HG03066 (cell line): ENCODE results near the gene AKAP7.
A peak's percentile ranks its signal among the peaks of the same experiment; 100 is the strongest.

ENCODE experiments used
- ATAC-seq: cut with Tn5 transposase; IDR thresholded peaks from one replicate; pipeline ENCODE4 v1.9.1; 2021; ENCODE audit warnings: low read depth; ENCODE audit not compliant: unreplicated experiment

Gene AKAP7

GRCh38 chr6:131132360-131132759 lies 2.9 kb upstream of the AKAP7 start:
- no peak for ATAC-seq

GRCh38 chr6:131134220-131134979 lies 867 bp upstream of the AKAP7 start:
- ATAC-seq: no peak

GRCh38 chr6:131134980-131135243 lies 355 bp upstream of the AKAP7 start:
- no peak for ATAC-seq

DNA sequence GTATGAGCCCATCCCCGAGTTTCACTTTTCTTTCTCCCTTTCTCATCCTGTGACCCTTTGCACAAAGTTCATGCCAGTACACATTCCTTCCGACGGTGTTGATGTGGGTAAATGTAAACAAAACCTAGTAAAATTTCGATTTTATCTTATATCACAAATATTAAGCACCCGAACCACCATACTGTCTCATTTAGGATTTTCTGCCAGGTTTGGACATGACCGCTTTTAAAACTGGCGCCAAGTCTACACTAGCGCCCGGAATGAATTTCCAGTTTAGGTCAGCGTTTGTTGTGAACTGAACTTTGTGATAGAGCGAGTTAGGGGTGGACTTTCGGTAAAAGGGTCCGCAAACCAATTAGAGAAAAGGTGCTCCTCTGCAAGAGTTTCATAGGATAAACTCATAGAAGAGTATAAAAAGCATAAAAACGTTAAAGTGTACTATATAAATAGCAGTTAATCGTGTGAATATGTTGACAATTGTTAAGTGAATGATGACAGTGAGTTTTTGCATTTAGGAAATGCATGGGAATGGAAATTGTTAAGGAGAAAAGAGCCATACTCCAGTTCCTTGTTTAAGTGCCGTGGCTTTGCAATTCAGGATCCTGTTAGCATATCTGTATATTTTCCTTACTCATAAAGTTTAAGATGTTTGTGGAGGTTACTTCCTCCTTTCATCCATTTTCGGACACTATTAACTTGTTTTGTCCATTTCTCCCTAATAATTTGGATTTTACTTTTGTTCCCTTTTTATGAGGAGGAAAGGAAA lies 937 bp downstream of the AKAP7 start:
- no peak for ATAC-seq

DNA sequence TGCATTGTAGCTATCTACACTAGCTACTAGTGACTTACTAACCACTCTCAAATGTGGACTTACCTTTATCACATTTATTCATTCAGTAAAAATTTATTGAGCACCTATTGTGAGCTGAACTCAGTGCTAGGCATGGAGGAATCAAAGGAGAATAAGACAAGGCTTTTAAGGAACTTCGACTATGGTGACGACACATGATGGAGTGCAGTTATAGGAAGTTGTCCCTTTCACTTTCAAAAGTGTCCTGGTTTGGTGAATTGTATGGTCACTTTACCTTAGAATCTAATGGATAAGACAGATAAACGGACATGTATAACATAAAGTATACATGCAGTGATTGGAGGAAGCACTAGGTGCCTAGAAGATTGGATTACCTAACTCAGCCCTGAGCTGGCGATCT lies 4.3 kb downstream of the AKAP7 start:
- no peak for ATAC-seq

DNA sequence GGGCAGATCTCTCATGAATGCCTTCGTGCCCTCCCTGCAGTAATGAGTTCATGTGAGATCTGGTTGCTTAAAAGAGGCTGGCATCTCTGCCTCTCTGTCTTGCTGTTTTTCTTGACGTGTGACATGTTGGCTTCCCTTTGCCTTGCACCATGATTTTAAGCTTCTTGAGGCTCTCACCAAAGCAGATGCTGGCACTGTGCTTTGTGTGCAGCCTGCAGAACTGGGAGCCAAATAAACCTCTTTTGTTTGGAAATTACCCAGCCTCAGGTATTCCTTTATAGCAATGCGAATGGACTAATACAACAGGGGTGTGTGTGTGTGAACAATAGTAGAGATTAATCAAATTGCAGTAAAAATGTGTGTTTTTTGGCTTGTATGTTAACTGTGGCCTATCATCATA lies 8.1 kb downstream of the AKAP7 start:
- no peak for ATAC-seq

- no peak for ATAC-seq
Measured at GRCh38 chr6:131146865-131147264, 11.6 kb downstream of the AKAP7 start.

- ATAC-seq: no peak
Measured at GRCh38 chr6:131156411-131156810, 21.1 kb downstream of the AKAP7 start.

GRCh38 chr6:131159578-131159977 lies 24.3 kb downstream of the AKAP7 start:
- no peak for ATAC-seq

- no peak for ATAC-seq
Measured at GRCh38 chr6:131160254-131160758, 25.0 kb downstream of the AKAP7 start.

DNA sequence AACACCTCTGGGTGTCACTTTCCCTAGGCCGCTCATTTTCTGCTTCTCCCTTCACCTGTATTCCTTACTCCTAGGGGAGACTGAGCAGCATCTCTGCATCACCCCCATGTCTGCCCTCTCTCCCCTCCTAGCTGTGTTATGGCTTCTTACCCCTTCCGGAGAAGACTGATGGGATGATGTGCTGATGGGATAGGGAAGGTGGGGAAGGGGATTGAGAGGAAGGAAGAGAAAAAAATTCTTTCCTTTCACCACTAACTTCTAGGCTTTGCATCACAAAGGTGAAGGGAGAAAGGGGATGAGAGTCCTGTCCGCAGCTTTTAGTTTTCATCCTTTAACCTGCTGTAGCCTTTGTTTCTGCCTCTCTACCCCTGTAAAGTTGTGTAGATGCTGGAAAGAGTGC lies 26.7 kb downstream of the AKAP7 start:
- no peak for ATAC-seq

- no peak for ATAC-seq
Measured at GRCh38 chr6:131163886-131164285, 28.6 kb downstream of the AKAP7 start.

DNA sequence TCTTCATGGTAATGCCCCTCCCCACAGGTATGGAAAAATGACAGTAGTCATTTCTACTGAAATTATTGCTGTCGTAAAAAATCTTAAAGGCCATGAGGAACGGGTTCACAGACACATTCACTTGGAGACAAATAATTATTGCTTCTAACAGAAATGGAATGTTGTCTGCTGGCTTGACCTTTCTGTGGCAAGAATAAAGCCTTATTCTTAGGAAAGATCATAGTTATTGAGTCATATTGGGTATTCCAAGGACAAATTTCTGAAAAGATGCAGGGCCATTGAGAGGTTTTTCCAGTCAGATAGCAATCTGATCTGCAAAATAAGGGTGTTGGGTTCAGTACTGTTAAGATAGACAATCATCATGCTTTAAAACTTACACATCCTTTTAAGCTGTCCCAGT lies 29.2 kb downstream of the AKAP7 start:
- no peak for ATAC-seq

DNA sequence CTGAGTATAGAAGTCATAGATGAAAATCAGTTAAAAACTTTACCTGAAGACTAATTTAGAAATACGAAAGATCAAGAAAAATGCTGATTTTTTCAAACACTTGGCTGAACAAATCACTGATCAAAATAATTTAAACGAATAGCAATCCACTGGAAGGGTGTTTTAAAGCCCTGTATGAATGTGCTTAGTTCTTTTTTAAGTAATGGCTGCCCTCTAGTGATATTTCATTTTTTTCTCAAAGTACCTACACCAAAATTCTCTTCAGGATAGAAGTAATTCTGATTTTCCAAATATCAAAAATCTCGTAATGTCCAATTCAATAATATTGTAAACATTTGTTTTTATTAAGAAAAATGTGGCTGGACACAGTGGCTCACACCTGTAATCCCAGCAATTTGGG lies 32.5 kb downstream of the AKAP7 start:
- ATAC-seq: no peak

DNA sequence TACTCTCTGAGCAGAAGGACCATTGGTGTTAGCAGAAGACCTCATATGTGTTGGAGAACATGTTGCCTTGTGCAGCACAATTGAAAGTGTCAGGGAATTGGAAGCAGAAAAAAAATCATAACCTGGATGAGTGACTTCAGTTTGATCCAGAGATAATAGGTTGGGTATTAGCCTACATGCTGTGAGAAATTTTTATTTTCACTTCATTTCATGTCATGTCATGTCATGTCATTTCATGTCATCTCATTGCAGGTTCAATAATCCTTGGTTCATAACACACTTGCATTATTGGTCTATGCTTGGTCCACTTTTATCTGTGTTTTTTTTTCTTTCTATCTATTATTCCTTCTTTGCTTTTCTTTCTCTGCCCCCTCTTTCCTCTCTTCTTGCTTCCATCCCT lies 34.3 kb downstream of the AKAP7 start:
- no peak for ATAC-seq

GRCh38 chr6:131172222-131172621 lies 37.0 kb downstream of the AKAP7 start:
- ATAC-seq: no peak

DNA sequence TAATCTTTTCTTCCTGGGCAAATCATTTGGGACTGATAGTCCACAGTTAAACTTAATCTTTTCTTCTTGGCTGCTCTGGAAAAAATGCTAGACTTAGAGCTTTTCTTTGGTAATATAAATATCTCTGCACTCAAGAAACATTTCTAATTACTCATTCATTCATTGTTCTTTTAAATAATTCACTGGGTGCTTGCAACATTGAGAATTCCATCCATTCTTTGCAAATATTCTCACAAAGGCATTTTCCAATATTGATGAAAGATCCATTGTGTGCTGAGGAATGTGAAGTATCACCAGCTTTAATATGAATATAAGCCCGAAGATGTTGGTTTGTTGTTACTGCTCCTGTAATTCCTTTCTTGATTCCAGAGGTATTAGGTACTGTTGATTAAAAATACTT lies 38.4 kb downstream of the AKAP7 start:
- no peak for ATAC-seq

- ATAC-seq: no peak
Measured at GRCh38 chr6:131175564-131175963, 40.3 kb downstream of the AKAP7 start.

GRCh38 chr6:131177996-131178395 lies 42.7 kb downstream of the AKAP7 start:
- ATAC-seq: no peak

GRCh38 chr6:131182991-131183425 lies 47.7 kb downstream of the AKAP7 start:
- peak; percentile 62 for ATAC-seq

- no peak for ATAC-seq
Measured at GRCh38 chr6:131183427-131184095, 48.3 kb downstream of the AKAP7 start.

DNA sequence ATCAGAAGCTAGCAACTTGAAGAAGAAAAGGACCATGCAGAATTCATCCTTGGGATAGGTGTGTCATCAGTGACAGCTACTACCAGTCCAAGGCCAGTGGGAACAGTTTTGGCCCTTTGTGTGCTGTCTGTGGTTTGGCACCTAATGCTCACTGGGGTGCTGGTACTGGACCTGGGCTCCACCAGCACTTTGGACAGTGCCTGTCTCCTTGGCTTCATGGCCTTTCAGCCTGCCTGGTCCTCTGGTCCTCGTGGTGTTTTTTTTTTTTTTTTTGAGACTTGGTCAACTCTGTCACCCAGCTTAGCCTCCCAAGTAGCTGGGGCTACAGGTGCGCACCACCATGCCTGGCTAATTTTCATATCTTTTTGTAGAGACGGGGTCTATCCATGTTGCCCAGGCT lies 56.3 kb downstream of the AKAP7 start:
- no peak for ATAC-seq
